Neuron (in vitro differentiated cells): ENCODE data around the gene PDGFRB.

ENCODE experiments used
- H2AFZ ChIP-seq: one replicate; pipeline ENCODE4 v1.6.1; 2013; ENCODE audit warnings: low read depth, mild to moderate bottlenecking, inconsistent platforms, low read length, moderate library complexity
- H3K27me3 ChIP-seq: one replicate; pipeline ENCODE4 v1.6.1; 2013; ENCODE audit warnings: low read length; ENCODE audit not compliant: insufficient read depth
- H3K36me3 ChIP-seq: one replicate; pipeline ENCODE4 v1.6.1; 2013; ENCODE audit warnings: low read length; ENCODE audit not compliant: insufficient read depth
- H3K4me1 ChIP-seq: one replicate; pipeline ENCODE4 v1.6.1; 2013; ENCODE audit warnings: low read length; ENCODE audit not compliant: insufficient read depth
- H3K4me3 ChIP-seq: 2 replicates; pipeline ENCODE4 v1.5.1; 2013; ENCODE audit warnings: mild to moderate bottlenecking, low read length, moderate library complexity
- H3K9me3 ChIP-seq: one replicate; pipeline ENCODE4 v1.6.1; 2013; ENCODE audit warnings: low read length

The PDGFRB gene

DNA sequence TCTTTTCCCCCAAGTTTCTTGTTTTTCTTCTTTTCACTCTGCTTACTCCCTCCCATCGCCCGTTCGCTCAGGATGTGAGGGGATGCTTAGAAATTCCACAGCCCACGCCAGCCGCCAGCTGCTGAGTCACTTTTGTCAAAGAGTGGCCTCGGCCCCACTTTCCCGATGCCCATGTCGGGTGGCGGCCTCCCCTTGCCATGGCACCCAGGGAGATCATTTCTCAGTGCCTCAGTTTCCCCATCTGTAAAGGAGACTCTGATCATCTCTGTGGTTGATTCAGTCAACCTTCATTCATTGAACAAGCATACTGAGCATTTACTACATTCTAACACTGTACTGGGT, 353 bp upstream of the PDGFRB start:
- Histone ChIP-seq H3K9me3 (no peaks in the 10 kb centered on the region), H3K36me3 (no peaks in the 10 kb centered on the region), H2AFZ (peak overlapping the region; percentile 72), H3K4me3 (peak overlapping the region; percentile 32), H3K27me3 (no peaks in the 10 kb centered on the region), H3K4me1 (peaks cover 43% of the 10 kb centered on the region)

DNA sequence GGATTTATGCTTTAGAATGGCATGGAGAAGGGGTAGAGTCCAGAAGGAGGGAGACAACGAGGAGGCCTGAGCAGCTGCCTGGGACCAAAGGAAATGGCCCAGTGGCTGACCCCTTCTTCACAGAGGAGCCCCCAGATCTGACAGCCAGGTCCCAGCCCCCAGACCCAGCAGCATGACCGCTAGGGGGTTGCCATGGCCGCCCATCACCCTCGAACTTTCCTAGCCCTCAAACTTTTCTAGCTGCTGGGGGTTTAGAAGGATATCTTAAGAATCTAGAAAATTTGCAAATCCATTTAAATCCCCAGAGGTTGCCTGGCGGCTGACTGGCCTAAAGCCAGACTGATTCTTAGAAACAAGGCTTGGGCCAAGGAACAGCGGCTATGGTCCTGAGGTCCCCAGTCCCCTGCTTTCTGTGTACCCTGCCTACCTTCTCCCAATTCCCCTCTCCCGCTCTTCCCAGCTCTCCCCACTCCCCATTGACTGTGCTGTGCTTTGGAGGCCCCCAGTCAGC, 972 bp downstream of the PDGFRB start:
- Histone ChIP-seq H3K4me1 (peaks cover 46% of the 10 kb centered on the region), H3K9me3 (no peaks in the 10 kb centered on the region), H2AFZ (no peak overlapping the region), H3K36me3 (no peaks in the 10 kb centered on the region), H3K4me3 (no peak overlapping the region), H3K27me3 (no peaks in the 10 kb centered on the region)

DNA sequence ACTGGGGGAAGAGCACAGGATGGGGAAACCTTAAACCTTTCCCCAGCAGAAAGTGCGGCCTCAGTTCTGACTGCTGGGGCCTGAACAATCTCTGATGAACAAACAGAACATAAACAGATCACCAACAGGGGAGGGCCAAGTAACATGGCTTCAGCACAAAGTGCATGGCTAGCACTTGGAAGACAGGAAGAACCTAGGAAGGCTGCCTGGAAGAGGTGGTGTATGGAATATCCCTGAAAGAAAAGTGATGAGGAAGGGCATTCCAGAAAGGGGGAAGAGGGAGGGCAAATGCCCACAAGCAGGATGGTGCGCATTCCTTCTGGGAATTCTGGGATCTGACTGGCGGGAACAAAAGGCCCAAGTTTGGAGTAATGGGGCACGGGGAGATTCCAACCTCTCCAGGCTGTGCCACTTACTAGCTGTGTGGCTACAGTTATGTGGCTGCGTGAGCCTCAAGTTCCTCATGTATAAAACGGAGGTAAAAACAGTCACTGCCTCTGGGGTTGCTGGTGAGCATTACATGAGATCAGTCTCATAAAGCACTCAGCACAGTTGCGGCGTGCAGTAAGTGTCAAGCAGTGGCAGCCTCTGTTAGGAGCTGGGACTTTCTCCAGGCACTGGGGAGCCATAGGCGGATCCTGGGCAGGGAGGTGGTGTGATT, 1.6 kb downstream of the PDGFRB start:
- no peak overlapping the region for H2AFZ ChIP-seq
- H3K4me3 ChIP-seq: no peak overlapping the region
- H3K9me3 ChIP-seq: no peaks in the 10 kb centered on the region
- H3K4me1 ChIP-seq: peaks cover 45% of the 10 kb centered on the region
- no peaks in the 10 kb centered on the region for H3K36me3 ChIP-seq
- H3K27me3 ChIP-seq: no peaks in the 10 kb centered on the region

DNA sequence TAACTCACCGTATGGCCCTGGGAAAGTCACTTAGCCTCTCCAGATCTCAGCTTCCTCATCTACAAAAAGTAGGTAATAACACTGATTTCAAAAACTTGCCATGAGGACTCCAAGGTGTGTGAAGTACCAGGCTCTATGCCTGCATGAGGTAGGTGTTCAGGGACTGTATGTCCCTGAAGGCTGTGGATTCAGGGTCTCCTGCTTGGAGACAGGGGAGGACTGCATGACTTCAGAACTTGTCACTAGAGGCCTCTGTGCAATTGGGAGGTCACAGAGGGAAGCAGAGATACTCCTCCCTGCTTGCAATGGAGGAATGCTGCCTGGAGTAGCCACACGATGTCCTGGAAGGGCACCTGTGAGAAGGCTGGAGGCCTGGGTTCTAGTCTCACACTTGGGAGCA, 2.2 kb downstream of the PDGFRB start:
- H3K9me3 ChIP-seq: no peaks in the 10 kb centered on the region
- H3K36me3 ChIP-seq: no peaks in the 10 kb centered on the region
- H2AFZ ChIP-seq: no peak overlapping the region
- H3K4me1 ChIP-seq: peaks cover 45% of the 10 kb centered on the region
- no peak overlapping the region for H3K4me3 ChIP-seq
- H3K27me3 ChIP-seq: no peaks in the 10 kb centered on the region

DNA sequence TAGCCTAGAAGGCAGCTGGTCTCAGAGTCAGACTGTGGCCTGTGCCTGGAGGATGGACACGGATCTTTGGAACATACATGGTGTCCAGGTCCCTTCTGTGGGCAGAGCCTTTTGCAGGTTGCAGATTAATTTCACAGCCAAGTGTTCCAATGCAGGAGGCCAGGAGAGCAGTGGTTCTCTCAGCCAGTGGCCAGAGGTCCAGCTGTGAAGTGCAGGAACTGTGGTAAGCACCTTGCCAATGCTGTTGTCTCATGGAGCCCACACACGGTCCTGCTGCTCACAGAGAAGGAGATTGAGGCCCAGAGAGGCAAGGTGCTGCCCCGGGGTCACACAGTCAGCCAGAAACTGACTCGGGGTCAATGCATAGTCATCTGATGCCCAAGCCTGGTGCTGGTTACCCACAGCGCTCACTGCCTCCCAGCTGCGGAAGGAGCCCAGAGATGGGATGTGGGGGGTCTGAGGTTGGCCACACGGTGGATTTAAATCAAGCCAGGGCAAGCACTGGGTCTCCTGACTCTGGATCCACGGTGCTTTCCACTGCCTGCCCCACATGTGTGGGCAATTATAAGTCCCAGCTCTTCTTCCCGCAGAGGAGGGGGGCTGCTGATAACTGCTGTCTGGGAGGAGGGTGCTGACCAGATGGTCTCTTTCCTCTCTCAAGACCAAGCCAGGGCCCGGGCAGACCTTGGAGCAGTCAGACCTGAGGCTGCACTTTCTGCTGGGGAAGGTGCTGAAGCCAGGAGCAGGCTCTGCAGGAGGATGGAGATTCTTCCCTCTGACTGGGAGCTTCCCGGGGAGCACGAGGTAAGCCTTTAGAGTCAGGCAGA, 2.8 kb downstream of the PDGFRB start:
- Histone ChIP-seq H2AFZ (no peak overlapping the region), H3K4me3 (no peak overlapping the region), H3K36me3 (no peaks in the 10 kb centered on the region), H3K4me1 (peaks cover 45% of the 10 kb centered on the region), H3K27me3 (no peaks in the 10 kb centered on the region), H3K9me3 (no peaks in the 10 kb centered on the region)

DNA sequence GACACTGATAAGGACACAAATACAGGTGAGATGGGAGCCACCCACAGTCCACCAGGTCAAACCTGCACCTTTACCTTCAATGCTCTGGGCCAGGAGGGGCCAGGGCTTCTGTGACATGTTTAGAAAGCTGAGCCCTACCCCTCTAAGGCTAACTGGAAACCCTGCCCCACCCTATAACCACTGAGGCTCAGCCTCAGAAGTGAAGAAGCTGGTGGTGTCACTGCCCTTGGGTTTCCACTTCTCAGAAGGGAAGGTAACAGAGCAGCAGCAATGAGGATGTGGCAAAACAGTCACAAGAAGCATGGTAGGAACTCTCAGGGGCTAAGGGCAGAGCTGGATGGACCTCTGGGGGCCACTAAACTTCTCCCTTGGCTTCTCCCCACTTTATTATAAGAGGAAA, 6.0 kb downstream of the PDGFRB start:
- Histone ChIP-seq H3K4me1 (peaks cover 48% of the 10 kb centered on the region), H3K4me3 (no peak overlapping the region), H3K27me3 (no peaks in the 10 kb centered on the region), H3K9me3 (no peaks in the 10 kb centered on the region), H3K36me3 (no peaks in the 10 kb centered on the region), H2AFZ (no peak overlapping the region)

DNA sequence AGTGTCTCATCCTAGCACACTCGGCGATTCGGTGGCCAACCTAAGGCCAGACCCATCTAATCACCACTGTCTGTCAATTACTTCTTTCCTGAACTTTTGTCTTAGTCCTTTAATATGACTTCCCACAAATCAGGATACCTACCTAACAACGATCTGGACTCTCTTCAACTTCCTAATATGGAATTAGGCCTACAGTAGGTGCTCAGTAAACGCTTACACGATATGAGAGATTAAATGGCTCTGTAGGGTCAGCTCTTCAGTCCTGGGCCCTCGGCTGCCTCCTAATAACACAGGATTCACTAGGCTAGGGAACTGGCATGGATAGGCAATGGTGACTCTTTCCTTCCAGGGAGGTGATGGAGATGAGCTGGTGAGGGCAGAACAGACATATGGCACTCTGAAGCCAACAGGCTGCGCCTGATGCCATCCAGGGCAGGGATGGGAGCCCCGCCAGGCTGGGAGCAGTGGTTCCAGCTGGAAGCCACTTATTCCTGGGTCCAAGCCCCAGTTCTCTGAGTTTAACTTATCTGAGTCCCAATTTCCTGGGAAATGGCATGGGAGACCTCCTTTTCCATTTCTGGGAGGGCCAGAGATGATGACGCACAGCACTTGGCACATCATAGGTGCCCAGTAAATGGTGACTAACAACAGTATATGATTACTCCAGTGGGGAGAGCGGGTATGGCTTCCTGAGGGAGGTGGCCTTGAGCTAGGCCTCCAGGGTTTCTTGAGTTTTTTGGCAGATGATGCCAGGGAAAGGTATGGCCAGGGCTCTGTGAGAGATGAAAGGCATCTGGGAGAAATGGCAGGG, 7.3 kb downstream of the PDGFRB start:
- no peak overlapping the region for H2AFZ ChIP-seq
- no peaks in the 10 kb centered on the region for H3K9me3 ChIP-seq
- no peak overlapping the region for H3K4me3 ChIP-seq
- no peaks in the 10 kb centered on the region for H3K36me3 ChIP-seq
- H3K27me3 ChIP-seq: no peaks in the 10 kb centered on the region
- H3K4me1 ChIP-seq: peaks cover 51% of the 10 kb centered on the region

DNA sequence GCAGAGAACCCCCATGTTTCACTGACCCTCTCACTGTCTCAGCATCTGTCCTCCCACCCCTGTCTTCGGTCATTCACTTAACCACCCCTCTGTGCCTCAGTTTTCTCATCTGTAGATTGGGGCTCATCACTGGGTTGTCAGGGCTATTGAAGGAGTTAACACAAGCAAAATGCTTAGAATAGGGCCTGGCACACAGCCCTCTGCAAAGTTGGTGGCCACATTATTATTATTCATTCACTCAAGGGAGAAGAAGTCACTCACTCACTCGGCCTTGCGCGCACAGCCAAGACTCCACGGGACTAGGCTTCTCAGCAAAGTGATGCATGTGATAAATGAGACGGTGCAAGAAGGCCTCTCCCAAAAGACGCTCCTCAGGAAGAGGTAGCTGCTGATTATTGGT, 8.0 kb downstream of the PDGFRB start:
- Histone ChIP-seq H3K4me1 (peaks cover 46% of the 10 kb centered on the region), H3K9me3 (no peaks in the 10 kb centered on the region), H3K36me3 (no peaks in the 10 kb centered on the region), H3K27me3 (no peaks in the 10 kb centered on the region), H3K4me3 (no peak overlapping the region), H2AFZ (no peak overlapping the region)

DNA sequence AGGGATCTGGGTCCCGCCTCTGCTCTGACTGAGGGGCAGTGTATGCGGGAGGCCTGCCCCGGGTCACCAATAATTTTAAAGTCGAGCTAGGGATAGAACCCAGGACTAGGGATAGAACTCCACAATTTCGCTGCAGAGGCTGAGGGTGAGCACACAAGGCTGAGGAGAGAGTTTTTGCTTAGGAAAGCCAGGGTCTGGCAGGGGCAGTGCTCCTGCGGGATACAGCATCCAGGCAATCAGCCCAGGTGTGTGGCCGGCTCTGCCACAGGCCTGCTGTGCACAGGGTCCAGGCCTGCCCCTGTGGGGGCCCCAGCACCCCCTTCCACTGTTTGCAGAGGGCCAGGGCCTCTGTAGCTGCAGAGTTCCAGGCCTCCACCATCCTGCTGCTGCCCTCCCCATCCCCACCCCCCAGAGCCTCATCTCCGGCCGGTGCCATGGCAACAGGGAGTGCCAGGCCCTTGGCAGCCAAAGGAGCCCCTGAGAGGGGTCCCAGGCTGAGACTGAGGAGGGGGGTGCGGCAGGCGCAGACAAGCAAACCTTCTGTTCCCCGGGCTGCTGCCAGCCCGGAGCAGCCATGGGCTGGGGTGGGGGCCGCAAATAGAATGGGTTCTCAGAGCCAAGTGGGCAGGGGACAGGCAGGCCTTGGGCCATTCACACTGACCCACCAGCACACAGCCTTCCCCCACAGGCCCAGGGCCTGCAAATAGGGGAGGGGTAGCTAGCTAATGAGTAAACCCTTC, 8.6 kb downstream of the PDGFRB start:
- Histone ChIP-seq H3K27me3 (no peaks in the 10 kb centered on the region), H3K4me3 (no peak overlapping the region), H3K4me1 (peaks cover 45% of the 10 kb centered on the region), H3K9me3 (no peaks in the 10 kb centered on the region), H3K36me3 (no peaks in the 10 kb centered on the region), H2AFZ (no peak overlapping the region)

DNA sequence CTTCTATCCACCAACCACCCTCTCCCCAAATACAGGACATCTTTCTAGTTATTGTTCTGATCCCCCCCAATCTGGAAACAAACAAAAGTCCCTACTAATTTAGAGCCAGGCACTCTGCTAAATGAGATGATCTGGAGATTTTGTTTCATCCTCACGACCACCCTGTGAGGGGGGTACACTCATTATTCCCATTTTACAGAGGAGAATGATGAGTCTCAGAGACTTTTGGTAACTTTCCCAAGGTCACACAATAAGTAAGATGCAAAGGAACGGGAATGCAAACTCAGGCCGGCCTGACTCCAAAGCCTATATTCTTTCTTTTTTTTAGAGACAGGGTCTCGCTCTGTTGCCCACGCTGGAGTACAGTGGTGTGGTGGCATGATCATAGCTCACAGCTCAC, 9.4 kb downstream of the PDGFRB start:
- H3K27me3 ChIP-seq: no peaks in the 10 kb centered on the region
- H3K4me3 ChIP-seq: no peak overlapping the region
- no peak overlapping the region for H2AFZ ChIP-seq
- no peaks in the 10 kb centered on the region for H3K9me3 ChIP-seq
- no peaks in the 10 kb centered on the region for H3K36me3 ChIP-seq
- peaks cover 51% of the 10 kb centered on the region for H3K4me1 ChIP-seq

DNA sequence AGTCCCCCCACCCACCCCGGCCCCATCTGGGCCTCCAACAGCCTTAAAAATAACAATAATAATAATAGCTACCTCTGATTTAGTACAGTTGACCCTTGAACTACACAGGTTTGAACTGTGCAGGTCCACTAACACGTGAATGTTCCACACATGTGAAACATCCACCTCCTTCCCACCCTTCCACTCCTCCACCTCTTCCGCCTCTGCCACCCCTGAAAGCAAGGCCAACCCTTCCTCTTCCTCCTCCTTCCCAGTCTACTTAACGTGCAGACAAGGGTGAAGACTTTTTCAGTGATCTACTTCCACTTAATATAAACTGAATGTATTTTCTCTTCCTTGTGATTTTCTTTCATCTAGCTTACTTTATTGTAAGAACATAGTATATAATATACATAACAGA, 10.8 kb downstream of the PDGFRB start:
- Histone ChIP-seq H3K4me1 (peaks cover 53% of the 10 kb centered on the region), H3K9me3 (no peaks in the 10 kb centered on the region), H3K4me3 (no peak overlapping the region), H3K27me3 (no peaks in the 10 kb centered on the region), H3K36me3 (no peaks in the 10 kb centered on the region), H2AFZ (no peak overlapping the region)

DNA sequence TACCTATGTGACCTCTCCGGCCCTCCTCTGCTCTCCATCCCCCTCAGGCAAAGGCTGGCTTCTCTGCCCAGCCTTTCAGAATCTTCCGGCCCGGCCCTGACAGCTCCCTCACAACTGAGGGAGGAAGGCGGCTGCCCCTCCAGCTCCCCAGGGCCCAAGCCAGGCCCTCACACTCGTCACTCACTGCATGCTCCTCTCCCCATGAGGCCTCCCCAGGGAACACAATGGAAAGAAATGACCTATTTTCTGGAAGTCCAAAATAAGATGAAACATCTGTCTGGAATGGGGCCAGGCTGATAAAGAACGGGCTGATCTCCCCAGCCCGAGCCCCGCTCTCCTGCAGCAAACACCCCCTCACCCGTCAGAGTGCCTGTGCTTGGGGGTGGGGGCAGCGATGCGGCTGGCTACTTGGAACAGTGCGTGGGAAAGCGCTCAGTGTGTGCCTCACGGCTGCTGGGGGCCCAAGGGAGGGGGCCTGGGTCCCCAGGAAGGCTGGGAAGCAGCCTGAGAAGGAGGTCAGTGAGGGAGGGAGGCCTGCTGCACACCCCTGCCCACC, 11.3 kb downstream of the PDGFRB start:
- Histone ChIP-seq H3K27me3 (no peaks in the 10 kb centered on the region), H3K36me3 (no peaks in the 10 kb centered on the region), H2AFZ (no peak overlapping the region), H3K4me1 (peaks cover 57% of the 10 kb centered on the region), H3K4me3 (no peak overlapping the region), H3K9me3 (no peaks in the 10 kb centered on the region)
